ENCODE data around the gene AGAP1.

GRCh38 chr2:235728800-235729556 is 235.1 kb downstream of the AGAP1 start:
- no peak for TF ChIP-seq POLR2A (IDR thresholded peaks at IDR 0.05)
- TF ChIP-seq CTCF (IDR thresholded peaks at IDR 0.05) = no peak
